Stomach smooth muscle (tissue), 2 donors: ENCODE measurements around the gene RNF217.

Source experiments
- H3K27ac ChIP-seq: one replicate; pipeline ENCODE4 v1.7.0; 2013; ENCODE audit warnings: mild to moderate bottlenecking, low read length, inconsistent platforms
- H3K27me3 ChIP-seq, 2 donors: one replicate each; pipeline ENCODE4 v1.7.0; 2013; ENCODE audit warnings: low read length in 2 of 2; ENCODE audit not compliant: insufficient read depth in 2 of 2, control insufficient read depth in 1 of 2
- H3K36me3 ChIP-seq, 2 donors: one replicate each; pipeline ENCODE4 v1.7.0; 2013; ENCODE audit warnings: low read length in 2 of 2; ENCODE audit not compliant: control insufficient read depth in 2 of 2, insufficient read depth in 2 of 2
- H3K4me1 ChIP-seq: one replicate; pipeline ENCODE4 v1.7.0; 2013; ENCODE audit warnings: low read length; ENCODE audit not compliant: control insufficient read depth, insufficient read depth
- H3K4me3 ChIP-seq, 2 donors: one replicate each; pipeline ENCODE4 v1.7.0; 2013; ENCODE audit warnings: low read length in 2 of 2
- H3K9ac ChIP-seq, 2 donors: one replicate each; pipeline ENCODE4 v1.7.0; 2013; ENCODE audit warnings: low read length in 2 of 2, mild to moderate bottlenecking in 1 of 2
- H3K9me3 ChIP-seq, 2 donors: one replicate each; pipeline ENCODE4 v1.7.0; 2013; ENCODE audit warnings: low read length in 2 of 2; ENCODE audit not compliant: control insufficient read depth in 2 of 2
- donor health status: healthy.
- donor health status: Pancreatic carcinoma.

Gene RNF217

GRCh38 chr6:125001684-125002405, 39.6 kb downstream of the RNF217 start:
- Histone ChIP-seq H3K9me3 (no peaks in the 10 kb centered on the region), H3K9ac (no peak overlapping the region), H3K27ac (no peak overlapping the region), H3K36me3 (peaks cover 0 to 2% of the 10 kb centered on the region in 2 donors), H3K4me1 (no peaks in the 10 kb centered on the region), H3K27me3 (no peaks in the 10 kb centered on the region), H3K4me3 (peak overlapping the region; percentile 29 to 47)

GRCh38 chr6:125002406-125002741, 40.1 kb downstream of the RNF217 start:
- peak overlapping the region; percentile 29 to 47 for H3K4me3 ChIP-seq
- H3K27ac ChIP-seq = no peak overlapping the region
- no peaks in the 10 kb centered on the region for H3K36me3 ChIP-seq
- no peaks in the 10 kb centered on the region for H3K27me3 ChIP-seq
- H3K4me1 ChIP-seq = no peaks in the 10 kb centered on the region
- H3K9ac ChIP-seq = no peak overlapping the region
- no peaks in the 10 kb centered on the region for H3K9me3 ChIP-seq

GRCh38 chr6:125003070-125003469, 40.8 kb downstream of the RNF217 start:
- H3K4me1 ChIP-seq = no peaks in the 10 kb centered on the region
- no peaks in the 10 kb centered on the region for H3K27me3 ChIP-seq
- H3K9ac ChIP-seq = no peak overlapping the region
- H3K9me3 ChIP-seq = no peaks in the 10 kb centered on the region
- H3K4me3 ChIP-seq = no peak overlapping the region
- no peak overlapping the region for H3K27ac ChIP-seq
- H3K36me3 ChIP-seq = no peaks in the 10 kb centered on the region

GRCh38 chr6:125004198-125004597, 42.0 kb downstream of the RNF217 start:
- Histone ChIP-seq H3K36me3 (no peaks in the 10 kb centered on the region), H3K27ac (no peak overlapping the region), H3K9ac (no peak overlapping the region), H3K27me3 (no peaks in the 10 kb centered on the region), H3K4me1 (no peaks in the 10 kb centered on the region), H3K4me3 (no peak overlapping the region), H3K9me3 (no peaks in the 10 kb centered on the region)

- Histone ChIP-seq H3K27ac (no peak overlapping the region), H3K9ac (no peak overlapping the region), H3K27me3 (no peaks in the 10 kb centered on the region), H3K36me3 (no peaks in the 10 kb centered on the region), H3K9me3 (no peaks in the 10 kb centered on the region), H3K4me1 (no peaks in the 10 kb centered on the region), H3K4me3 (no peak overlapping the region)
Observed at GRCh38 chr6:125004797-125005595, 42.8 kb downstream of the RNF217 start.

GRCh38 chr6:125008261-125008703, 46.0 kb downstream of the RNF217 start:
- H3K4me3 ChIP-seq = no peak overlapping the region

GRCh38 chr6:125008957-125009356, 46.7 kb downstream of the RNF217 start:
- no peaks in the 10 kb centered on the region for H3K9me3 ChIP-seq
- no peak overlapping the region for H3K27ac ChIP-seq
- no peaks in the 10 kb centered on the region for H3K36me3 ChIP-seq
- H3K4me3 ChIP-seq = no peak overlapping the region
- H3K9ac ChIP-seq = no peak overlapping the region
- no peaks in the 10 kb centered on the region for H3K27me3 ChIP-seq
- no peaks in the 10 kb centered on the region for H3K4me1 ChIP-seq

More at GRCh38 chr6:125008261-125008703, 46.0 kb downstream of the RNF217 start:
- H3K9ac ChIP-seq = no peak overlapping the region
- H3K36me3 ChIP-seq = no peaks in the 10 kb centered on the region
- no peaks in the 10 kb centered on the region for H3K9me3 ChIP-seq
- H3K27ac ChIP-seq = no peak overlapping the region
- no peaks in the 10 kb centered on the region for H3K27me3 ChIP-seq
- no peaks in the 10 kb centered on the region for H3K4me1 ChIP-seq

GRCh38 chr6:125009578-125009977, 47.3 kb downstream of the RNF217 start:
- Histone ChIP-seq H3K27me3 (no peaks in the 10 kb centered on the region), H3K9me3 (no peaks in the 10 kb centered on the region), H3K4me3 (no peak overlapping the region), H3K27ac (no peak overlapping the region), H3K9ac (no peak overlapping the region), H3K36me3 (no peaks in the 10 kb centered on the region), H3K4me1 (no peaks in the 10 kb centered on the region)

GRCh38 chr6:125013938-125014660, 51.9 kb downstream of the RNF217 start:
- Histone ChIP-seq H3K9ac (no peak overlapping the region), H3K36me3 (no peaks in the 10 kb centered on the region), H3K9me3 (no peaks in the 10 kb centered on the region), H3K27me3 (no peaks in the 10 kb centered on the region), H3K4me1 (no peaks in the 10 kb centered on the region), H3K27ac (no peak overlapping the region), H3K4me3 (no peak overlapping the region)

GRCh38 chr6:125014661-125014957, 52.4 kb downstream of the RNF217 start:
- H3K4me1 ChIP-seq = no peaks in the 10 kb centered on the region
- H3K9me3 ChIP-seq = no peaks in the 10 kb centered on the region
- no peaks in the 10 kb centered on the region for H3K36me3 ChIP-seq
- no peak overlapping the region for H3K4me3 ChIP-seq
- no peak overlapping the region for H3K9ac ChIP-seq
- H3K27me3 ChIP-seq = no peaks in the 10 kb centered on the region
- H3K27ac ChIP-seq = no peak overlapping the region
